H9 (cell line): ENCODE results near the gene ARL2BP. TPM values are rescaled to one million over a fixed set of nuclear protein-coding genes. Genes with fewer than 3 reads are reported as not detected.

Experiments
- DNase-seq: peaks from one replicate; pipeline ENCODE4 v3.0.0-alpha.2; 2017
- H2AFZ ChIP-seq: one replicate; pipeline ENCODE4 v1.6.1; 2013; ENCODE audit warnings: mild to moderate bottlenecking, low read length, control low read depth, moderate library complexity
- H2AK5ac ChIP-seq: 2 replicates; pipeline ENCODE4 v1.6.1; 2013; ENCODE audit warnings: low read length, control low read depth, mixed read lengths; ENCODE audit not compliant: insufficient read length
- H2BK120ac ChIP-seq: one replicate; pipeline ENCODE4 v1.6.1; 2013; ENCODE audit warnings: low read depth, mild to moderate bottlenecking, low read length, control low read depth, inconsistent platforms; ENCODE audit not compliant: poor library complexity, severe bottlenecking
- H2BK12ac ChIP-seq: 2 replicates; pipeline ENCODE4 v1.6.1; 2013; ENCODE audit warnings: low read length, control low read depth, mixed read lengths, low read depth; ENCODE audit not compliant: insufficient read length
- H2BK15ac ChIP-seq: 2 replicates; pipeline ENCODE4 v1.6.1; 2013; ENCODE audit warnings: low read depth, low read length, control low read depth
- H2BK20ac ChIP-seq: one replicate; pipeline ENCODE4 v1.6.1; 2013; ENCODE audit warnings: low read depth, mild to moderate bottlenecking, low read length, control low read depth, inconsistent platforms; ENCODE audit not compliant: poor library complexity, severe bottlenecking
- H2BK5ac ChIP-seq: 2 replicates; pipeline ENCODE4 v1.6.1; 2013; ENCODE audit warnings: low read length, control low read depth, mixed read lengths; ENCODE audit not compliant: insufficient read length
- H3K14ac ChIP-seq: 2 replicates; pipeline ENCODE4 v1.6.1; 2013; ENCODE audit warnings: low read length, control low read depth; ENCODE audit not compliant: insufficient read depth
- H3K18ac ChIP-seq: 2 replicates; pipeline ENCODE4 v1.6.1; 2013; ENCODE audit warnings: low read depth, mild to moderate bottlenecking, mixed read lengths, low read length, control low read depth; ENCODE audit not compliant: insufficient read length
- H3K23ac ChIP-seq: 2 replicates; pipeline ENCODE4 v1.6.1; 2013; ENCODE audit warnings: low read length, control low read depth, mixed read lengths, low read depth; ENCODE audit not compliant: insufficient read length
- H3K23me2 ChIP-seq: 2 replicates; pipeline ENCODE4 v1.6.1; 2013; ENCODE audit warnings: low read depth, mild to moderate bottlenecking, mixed read lengths, low read length, control low read depth; ENCODE audit not compliant: insufficient read length, poor library complexity, severe bottlenecking
- H3K27ac ChIP-seq: 2 replicates; pipeline ENCODE4 v1.5.1; 2013; ENCODE audit warnings: low read length, control low read depth, mixed read lengths, low read depth; ENCODE audit not compliant: insufficient read length
- H3K27me3 ChIP-seq: 2 replicates; pipeline ENCODE4 v1.6.1; 2013; ENCODE audit warnings: low read length, control low read depth, inconsistent platforms; ENCODE audit not compliant: insufficient read depth
- H3K4ac ChIP-seq: 2 replicates; pipeline ENCODE4 v1.6.1; 2013; ENCODE audit warnings: low read depth, mild to moderate bottlenecking, control low read depth, inconsistent platforms, low read length, moderate library complexity
- H3K4me1 ChIP-seq: 2 replicates; pipeline ENCODE4 v1.6.1; 2013; ENCODE audit warnings: low read length, control low read depth, inconsistent platforms; ENCODE audit not compliant: insufficient read depth
- H3K4me2 ChIP-seq: 2 replicates; pipeline ENCODE4 v1.6.1; 2013; ENCODE audit warnings: low read length, control low read depth, mixed read lengths; ENCODE audit not compliant: insufficient read length, insufficient read depth
- H3K56ac ChIP-seq: 2 replicates; pipeline ENCODE4 v1.6.1; 2013; ENCODE audit warnings: low read depth, mild to moderate bottlenecking, mixed read lengths, low read length, control low read depth; ENCODE audit not compliant: insufficient read length
- H3K79me1 ChIP-seq: 2 replicates; pipeline ENCODE4 v1.6.1; 2013; ENCODE audit warnings: low read depth, mild to moderate bottlenecking, moderate library complexity, low read length, control low read depth, inconsistent platforms; ENCODE audit not compliant: insufficient read depth, poor library complexity, severe bottlenecking
- H3K79me2 ChIP-seq: 2 replicates; pipeline ENCODE4 v1.6.1; 2013; ENCODE audit warnings: low read length, control low read depth, inconsistent platforms; ENCODE audit not compliant: insufficient read depth
- H3K9ac ChIP-seq: 2 replicates; pipeline ENCODE4 v1.6.1; 2013; ENCODE audit warnings: low read length, control low read depth, mixed read lengths; ENCODE audit not compliant: insufficient read length; ENCODE audit errors: extremely low read depth
- H3K9me3 ChIP-seq: one replicate; pipeline ENCODE4 v1.6.1; 2013; ENCODE audit warnings: low read depth, low read length, inconsistent platforms; ENCODE audit not compliant: control insufficient read depth
- H3T11ph ChIP-seq: one replicate; pipeline ENCODE4 v1.6.1; 2013; ENCODE audit warnings: mild to moderate bottlenecking, low read length, control low read depth, inconsistent platforms
- H4K20me1 ChIP-seq: one replicate; pipeline ENCODE4 v1.6.1; 2013; ENCODE audit not compliant: control insufficient read depth, insufficient read length, insufficient read depth
- H4K5ac ChIP-seq: 2 replicates; pipeline ENCODE4 v1.6.1; 2013; ENCODE audit warnings: low read depth, mild to moderate bottlenecking, mixed read lengths, low read length, control low read depth; ENCODE audit not compliant: insufficient read length
- H4K8ac ChIP-seq: replicated peaks from 2 replicates; pipeline ENCODE4 v1.6.1; 2013; ENCODE audit warnings: low read length, control low read depth, mixed read lengths, low read depth; ENCODE audit not compliant: insufficient read length
- H4K91ac ChIP-seq: 2 replicates; pipeline ENCODE4 v1.6.1; 2013; ENCODE audit warnings: low read depth, mild to moderate bottlenecking, moderate library complexity, mixed read lengths, low read length, control low read depth; ENCODE audit not compliant: insufficient read length
- H3K27ac Mint-ChIP-seq, 3 experiments: 2 replicates in 2 of 3; 3 replicates in 1 of 3; pipeline ENCODE4 v1.8.0; 2020 to 2021; ENCODE audit warnings: mixed read lengths in 3 of 3, mild to moderate bottlenecking in 1 of 3, moderate library complexity in 1 of 3
- H3K27me3 Mint-ChIP-seq: 2 replicates; pipeline ENCODE4 v1.8.0; 2021; ENCODE audit warnings: low read depth, mild to moderate bottlenecking, moderate library complexity, mixed read lengths
- H3K36me3 Mint-ChIP-seq, 3 experiments: 2 replicates in 2 of 3; 3 replicates in 1 of 3; pipeline ENCODE4 v1.8.0; 2020 to 2021; ENCODE audit warnings: low read depth in 3 of 3, mixed read lengths in 3 of 3; ENCODE audit not compliant: insufficient read depth in 1 of 3
- H3K4me1 Mint-ChIP-seq, 2 experiments: 2 replicates each; pipeline ENCODE4 v1.8.0; 2020; ENCODE audit warnings: mixed read lengths in 2 of 2
- H3K4me3 Mint-ChIP-seq, 2 experiments: 2 replicates in 1 of 2; 3 replicates in 1 of 2; pipeline ENCODE4 v1.8.0; 2020 to 2021; ENCODE audit warnings: mild to moderate bottlenecking in 2 of 2, mixed read lengths in 2 of 2, moderate library complexity in 1 of 2
- H3K9me3 Mint-ChIP-seq, 2 experiments: 2 replicates in 1 of 2; 3 replicates in 1 of 2; pipeline ENCODE4 v1.8.0; 2020; ENCODE audit warnings: mild to moderate bottlenecking in 2 of 2, mixed read lengths in 2 of 2, moderate library complexity in 1 of 2
- CTCF ChIP-seq: fragments of 200-600 bp; sonication (generic); conservative IDR thresholded peaks from 3 replicates; pipeline ENCODE4 v1.8.0; 2021; ENCODE audit warnings: antibody characterized with exemption, mild to moderate bottlenecking
- WGBS: extraction: QIAGEN DNeasy Blood & Tissue Kit; methylation state at CpG from one replicate; pipeline ENCODE4 v1.1.7; 2013; ENCODE audit warnings: missing lambda C conversion rate, low lambda C conversion rate, mixed read lengths; ENCODE audit not compliant: insufficient read length; ENCODE audit errors: extremely low coverage; 5-methylcytosine and 5-hydroxymethylcytosine counted together
- total RNA-seq: library from RNA; stranded (reverse); gene quantifications from 2 replicates; pipeline ENCODE4 v1.2.1, GENCODE V29; 2021

Gene ARL2BP
- total RNA-seq, 1 experiment from 2014 or later: 18.0 TPM

DNA sequence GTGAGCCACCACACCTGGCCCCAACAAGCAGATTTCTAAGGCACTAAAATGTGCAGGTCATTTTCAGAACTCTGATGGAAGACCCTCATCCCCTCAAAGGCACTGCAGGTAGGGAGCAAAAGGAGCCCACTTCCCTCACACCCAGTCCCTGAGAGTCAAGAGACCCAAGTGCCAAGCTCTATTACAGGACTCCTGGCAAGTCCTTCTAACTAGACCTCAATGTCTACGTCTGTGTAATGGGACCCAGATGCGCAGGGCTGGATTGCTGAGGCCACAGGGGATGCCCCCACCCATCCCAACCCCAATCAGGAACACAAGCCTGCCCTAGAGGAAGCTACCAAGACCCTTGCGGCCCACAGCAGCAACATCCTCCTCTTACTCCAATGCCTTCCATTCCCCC, 36.7 kb downstream of the ARL2BP start:
- H3K27ac ChIP-seq: no peak overlapping the region
- H2AK5ac ChIP-seq: no peak overlapping the region
- H2BK5ac ChIP-seq: no peak overlapping the region
- no peaks in the 10 kb centered on the region for H3K36me3 Mint-ChIP-seq
- H3K27me3 Mint-ChIP-seq: peaks cover 53% of the 10 kb centered on the region
- H4K5ac ChIP-seq: no peak overlapping the region
- no peak overlapping the region for H2BK12ac ChIP-seq
- H3K56ac ChIP-seq: no peak overlapping the region
- no peak overlapping the region for H3K18ac ChIP-seq
- H4K20me1 ChIP-seq: no peaks in the 10 kb centered on the region
- H3K4me2 ChIP-seq: no peak overlapping the region
- no peak overlapping the region for H2BK15ac ChIP-seq
- H4K91ac ChIP-seq: no peak overlapping the region
- H3K27me3 ChIP-seq: peaks cover 15% of the 10 kb centered on the region; the same call in 1 of the 2 replicates
- no peak overlapping the region for H2BK120ac ChIP-seq
- no peak overlapping the region for H3K4ac ChIP-seq
- H3K4me1 ChIP-seq: 0 out of 2 replicates have a peak, but pooled peaks cover under 1% of the 10 kb centered on the region
- no peak overlapping the region for H4K8ac ChIP-seq
- peaks cover 5% of the 10 kb centered on the region for H3K23me2 ChIP-seq
- H3K9ac ChIP-seq: no peak overlapping the region
- H3K4me3 Mint-ChIP-seq: no peak overlapping the region
- H3K9me3 ChIP-seq: no peaks in the 10 kb centered on the region
- no peaks in the 10 kb centered on the region for H3K79me1 ChIP-seq
- H3K79me2 ChIP-seq: no peaks in the 10 kb centered on the region
- TF ChIP-seq CTCF: no peak
- H3K23ac ChIP-seq: no peak overlapping the region
- DNase-seq: no peak
- H3K14ac ChIP-seq: no peak overlapping the region
- H3K4me1 Mint-ChIP-seq: peaks cover 14 to 21% of the 10 kb centered on the region in 2 experiments
- H3T11ph ChIP-seq: no peak overlapping the region
- 0 out of 5 replicates have a peak, but pooled peaks cover 0 to 2% of the 10 kb centered on the region in 2 experiments for H3K9me3 Mint-ChIP-seq
- no peak overlapping the region for H2BK20ac ChIP-seq
- H2AFZ ChIP-seq: no peak overlapping the region
- no peak overlapping the region for H3K27ac Mint-ChIP-seq
- no CpG with 5 or more reads among the region's 3 CpGs for WGBS
